Neural cell (in vitro differentiated cells): ENCODE results near the gene MCM9. TPM values are rescaled to one million over a fixed set of nuclear protein-coding genes. Genes with fewer than 3 reads are reported as not detected.

Experiments used
- H2AFZ ChIP-seq: fragments of 200-600, 300-800 bp; sonication (generic), shearing (Covaris generic); 2 replicates; pipeline ENCODE4 v1.6.0; 2014; ENCODE audit warnings: low read depth, mild to moderate bottlenecking, antibody characterized with exemption, low read length, moderate library complexity
- H3F3A ChIP-seq: fragments of 200-600 bp; shearing (Covaris generic); 2 replicates; pipeline ENCODE4 v1.6.1; 2016; ENCODE audit warnings: mild to moderate bottlenecking, moderate library complexity, mixed read lengths, antibody characterized with exemption, low read length; ENCODE audit not compliant: insufficient read depth, poor library complexity, severe bottlenecking
- H3K27ac ChIP-seq: fragments of 200-600, 300-800 bp; sonication (generic), shearing (Covaris generic); 2 replicates; pipeline ENCODE4 v1.5.1; 2014; ENCODE audit warnings: mild to moderate bottlenecking, low read length, moderate library complexity
- H3K27me3 ChIP-seq: fragments of 300-800, 200-600 bp; sonication (generic), shearing (Covaris generic); 2 replicates; pipeline ENCODE4 v1.6.0; 2014; ENCODE audit warnings: mild to moderate bottlenecking, low read depth, low read length, moderate library complexity; ENCODE audit not compliant: insufficient read depth
- H3K36me3 ChIP-seq: fragments of 300-800, 200-600 bp; sonication (generic), shearing (Covaris generic); 2 replicates; pipeline ENCODE4 v1.5.1; 2014; ENCODE audit warnings: mild to moderate bottlenecking, antibody characterized with exemption, low read length, moderate library complexity; ENCODE audit not compliant: insufficient read depth
- H3K4me2 ChIP-seq: fragments of 300-800, 200-600 bp; sonication (generic), shearing (Covaris generic); 2 replicates; pipeline ENCODE4 v1.6.0; 2014; ENCODE audit warnings: mild to moderate bottlenecking, low read length
- H3K4me3 ChIP-seq: fragments of 300-800, 200-600 bp; sonication (generic), shearing (Covaris generic); 2 replicates; pipeline ENCODE4 v1.5.1; 2014; ENCODE audit warnings: mild to moderate bottlenecking, low read length, moderate library complexity
- H3K79me2 ChIP-seq: fragments of 200-600 bp; shearing (Covaris generic); replicated peaks from 2 replicates; pipeline ENCODE4 v1.6.0; 2014; ENCODE audit warnings: mild to moderate bottlenecking, low read length, moderate library complexity; ENCODE audit not compliant: insufficient read depth
- H3K9ac ChIP-seq: fragments of 300-800, 200-600 bp; sonication (generic), shearing (Covaris generic); 2 replicates; pipeline ENCODE4 v1.6.1; 2016; ENCODE audit warnings: mild to moderate bottlenecking, low read length, mixed read lengths
- H3K9me2 ChIP-seq: fragments of 200-600 bp; shearing (Covaris generic); 2 replicates; pipeline ENCODE4 v1.6.1; 2016; ENCODE audit warnings: mild to moderate bottlenecking, low read length, mixed read lengths; ENCODE audit not compliant: insufficient read depth
- H3K9me3 ChIP-seq: fragments of 200-600, 300-800 bp; sonication (generic), shearing (Covaris generic); 2 replicates; pipeline ENCODE4 v1.6.1; 2016; ENCODE audit warnings: mild to moderate bottlenecking, mixed run types, low read length, moderate library complexity, mixed read lengths
- H4K20me1 ChIP-seq: fragments of 200-600 bp; shearing (Covaris generic); 2 replicates; pipeline ENCODE4 v1.6.1; 2016; ENCODE audit warnings: mild to moderate bottlenecking, mixed run types; ENCODE audit not compliant: insufficient read depth
- EP300 ChIP-seq: fragments of 450-650 bp; conservative IDR thresholded peaks from 2 replicates; pipeline ENCODE4 v1.6.1; 2014; ENCODE audit warnings: antibody characterized with exemption, mild to moderate bottlenecking, moderate library complexity; ENCODE audit not compliant: poor library complexity, severe bottlenecking
- EZH2 ChIP-seq: fragments of 200-600, 300-800 bp; shearing (Covaris generic), sonication (generic); IDR thresholded peaks from 2 replicates; pipeline ENCODE4 v1.6.1; 2014; ENCODE audit warnings: antibody characterized with exemption, low read length, borderline replicate concordance, mild to moderate bottlenecking; ENCODE audit not compliant: insufficient read depth, poor library complexity, severe bottlenecking
- MXI1 ChIP-seq: fragments of 450-650 bp; conservative IDR thresholded peaks from 2 replicates; pipeline ENCODE4 v1.6.1; 2014; ENCODE audit warnings: antibody characterized with exemption, mild to moderate bottlenecking; ENCODE audit not compliant: poor library complexity, severe bottlenecking
- POLR2AphosphoS5 ChIP-seq: IDR thresholded peaks from 2 replicates; pipeline ENCODE4 v1.6.1; 2012
- RAD21 ChIP-seq: fragments of 450-650 bp; conservative IDR thresholded peaks from 2 replicates; pipeline ENCODE4 v1.6.1; 2014; ENCODE audit warnings: antibody characterized with exemption, mild to moderate bottlenecking, moderate library complexity
- SMC3 ChIP-seq: fragments of 450-650 bp; conservative IDR thresholded peaks from 2 replicates; pipeline ENCODE4 v1.6.1; 2014; ENCODE audit warnings: antibody characterized with exemption, mild to moderate bottlenecking, moderate library complexity; ENCODE audit not compliant: poor library complexity
- TAF1 ChIP-seq: IDR thresholded peaks from 2 replicates; pipeline ENCODE4 v1.6.1; 2012; ENCODE audit warnings: low read depth
- polyA plus RNA-seq: library from polyadenylated mRNA; depleted of rRNA; stranded (reverse); fragments of >200 nt; gene quantifications from 2 replicates; pipeline ENCODE4 v1.2.3, GENCODE V29; 2014
- TF ChIP-seq, protein P1 (sequence below): fragments of 450-650 bp; IDR thresholded peaks from 2 replicates; pipeline ENCODE4 v1.5.1; 2014; ENCODE audit warnings: antibody characterized with exemption, mild to moderate bottlenecking, moderate library complexity; ENCODE audit not compliant: poor library complexity, severe bottlenecking
- TF ChIP-seq, protein P2 (sequence below): IDR thresholded peaks from 2 replicates; pipeline ENCODE4 v1.6.1; 2012; ENCODE audit warnings: borderline replicate concordance

Gene MCM9
- polyA plus RNA-seq, 1 donor from 2014 or later, result 7.8 TPM

DNA sequence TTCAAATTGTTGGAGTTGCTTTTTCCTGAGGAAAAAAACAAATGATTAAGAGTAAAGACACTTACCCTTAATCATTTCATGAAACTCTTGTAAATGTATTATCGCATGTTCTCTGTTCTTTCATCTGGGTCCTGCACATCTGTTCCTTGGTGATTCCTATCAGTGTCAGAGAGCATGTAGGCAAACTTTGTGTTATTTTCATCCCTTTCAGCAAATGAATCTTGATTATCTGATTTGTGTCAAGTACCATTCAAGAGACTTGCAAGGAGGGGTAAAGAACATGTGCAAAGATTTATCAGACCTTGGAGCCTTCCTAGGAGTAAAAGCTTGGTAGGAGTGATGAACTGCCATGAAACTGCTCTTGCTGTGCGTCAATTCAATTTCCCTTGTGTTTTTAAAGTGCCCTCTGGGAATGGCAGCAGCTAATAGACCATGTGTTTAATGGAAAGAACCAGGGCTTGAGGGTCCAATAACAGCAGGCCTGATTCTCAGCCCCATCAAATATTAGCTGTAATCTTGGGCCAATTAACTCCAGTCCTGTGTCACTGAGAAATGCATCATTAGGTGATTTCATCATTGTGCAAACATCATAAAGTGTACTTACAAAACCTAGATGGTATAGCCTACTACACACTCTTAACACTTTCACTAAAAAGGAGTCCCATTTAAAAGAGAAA, 164.7 kb downstream of the MCM9 start:
- Histone ChIP-seq H3K27me3 (no peaks in the 10 kb centered on the region), H3K9me3 (no peaks in the 10 kb centered on the region), H2AFZ (no peak overlapping the region), H3K36me3 (no peaks in the 10 kb centered on the region), H3K9me2 (no peaks in the 10 kb centered on the region), H3F3A (no peaks in the 10 kb centered on the region), H4K20me1 (no peaks in the 10 kb centered on the region), H3K4me3 (no peak overlapping the region), H3K9ac (no peak overlapping the region), H3K27ac (no peak overlapping the region), H3K4me2 (no peak overlapping the region), H3K79me2 (no peaks in the 10 kb centered on the region)
- TF ChIP-seq SMC3 (no peak), EP300 (no peak), TAF1 (no peak), EZH2 (no peak), MXI1 (no peak), POLR2AphosphoS5 (no peak), RAD21 (no peak)
- TF ChIP-seq, protein P1, sequence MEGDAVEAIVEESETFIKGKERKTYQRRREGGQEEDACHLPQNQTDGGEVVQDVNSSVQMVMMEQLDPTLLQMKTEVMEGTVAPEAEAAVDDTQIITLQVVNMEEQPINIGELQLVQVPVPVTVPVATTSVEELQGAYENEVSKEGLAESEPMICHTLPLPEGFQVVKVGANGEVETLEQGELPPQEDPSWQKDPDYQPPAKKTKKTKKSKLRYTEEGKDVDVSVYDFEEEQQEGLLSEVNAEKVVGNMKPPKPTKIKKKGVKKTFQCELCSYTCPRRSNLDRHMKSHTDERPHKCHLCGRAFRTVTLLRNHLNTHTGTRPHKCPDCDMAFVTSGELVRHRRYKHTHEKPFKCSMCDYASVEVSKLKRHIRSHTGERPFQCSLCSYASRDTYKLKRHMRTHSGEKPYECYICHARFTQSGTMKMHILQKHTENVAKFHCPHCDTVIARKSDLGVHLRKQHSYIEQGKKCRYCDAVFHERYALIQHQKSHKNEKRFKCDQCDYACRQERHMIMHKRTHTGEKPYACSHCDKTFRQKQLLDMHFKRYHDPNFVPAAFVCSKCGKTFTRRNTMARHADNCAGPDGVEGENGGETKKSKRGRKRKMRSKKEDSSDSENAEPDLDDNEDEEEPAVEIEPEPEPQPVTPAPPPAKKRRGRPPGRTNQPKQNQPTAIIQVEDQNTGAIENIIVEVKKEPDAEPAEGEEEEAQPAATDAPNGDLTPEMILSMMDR, result no peak
- TF ChIP-seq, protein P2, sequence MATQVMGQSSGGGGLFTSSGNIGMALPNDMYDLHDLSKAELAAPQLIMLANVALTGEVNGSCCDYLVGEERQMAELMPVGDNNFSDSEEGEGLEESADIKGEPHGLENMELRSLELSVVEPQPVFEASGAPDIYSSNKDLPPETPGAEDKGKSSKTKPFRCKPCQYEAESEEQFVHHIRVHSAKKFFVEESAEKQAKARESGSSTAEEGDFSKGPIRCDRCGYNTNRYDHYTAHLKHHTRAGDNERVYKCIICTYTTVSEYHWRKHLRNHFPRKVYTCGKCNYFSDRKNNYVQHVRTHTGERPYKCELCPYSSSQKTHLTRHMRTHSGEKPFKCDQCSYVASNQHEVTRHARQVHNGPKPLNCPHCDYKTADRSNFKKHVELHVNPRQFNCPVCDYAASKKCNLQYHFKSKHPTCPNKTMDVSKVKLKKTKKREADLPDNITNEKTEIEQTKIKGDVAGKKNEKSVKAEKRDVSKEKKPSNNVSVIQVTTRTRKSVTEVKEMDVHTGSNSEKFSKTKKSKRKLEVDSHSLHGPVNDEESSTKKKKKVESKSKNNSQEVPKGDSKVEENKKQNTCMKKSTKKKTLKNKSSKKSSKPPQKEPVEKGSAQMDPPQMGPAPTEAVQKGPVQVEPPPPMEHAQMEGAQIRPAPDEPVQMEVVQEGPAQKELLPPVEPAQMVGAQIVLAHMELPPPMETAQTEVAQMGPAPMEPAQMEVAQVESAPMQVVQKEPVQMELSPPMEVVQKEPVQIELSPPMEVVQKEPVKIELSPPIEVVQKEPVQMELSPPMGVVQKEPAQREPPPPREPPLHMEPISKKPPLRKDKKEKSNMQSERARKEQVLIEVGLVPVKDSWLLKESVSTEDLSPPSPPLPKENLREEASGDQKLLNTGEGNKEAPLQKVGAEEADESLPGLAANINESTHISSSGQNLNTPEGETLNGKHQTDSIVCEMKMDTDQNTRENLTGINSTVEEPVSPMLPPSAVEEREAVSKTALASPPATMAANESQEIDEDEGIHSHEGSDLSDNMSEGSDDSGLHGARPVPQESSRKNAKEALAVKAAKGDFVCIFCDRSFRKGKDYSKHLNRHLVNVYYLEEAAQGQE, result no peak

DNA sequence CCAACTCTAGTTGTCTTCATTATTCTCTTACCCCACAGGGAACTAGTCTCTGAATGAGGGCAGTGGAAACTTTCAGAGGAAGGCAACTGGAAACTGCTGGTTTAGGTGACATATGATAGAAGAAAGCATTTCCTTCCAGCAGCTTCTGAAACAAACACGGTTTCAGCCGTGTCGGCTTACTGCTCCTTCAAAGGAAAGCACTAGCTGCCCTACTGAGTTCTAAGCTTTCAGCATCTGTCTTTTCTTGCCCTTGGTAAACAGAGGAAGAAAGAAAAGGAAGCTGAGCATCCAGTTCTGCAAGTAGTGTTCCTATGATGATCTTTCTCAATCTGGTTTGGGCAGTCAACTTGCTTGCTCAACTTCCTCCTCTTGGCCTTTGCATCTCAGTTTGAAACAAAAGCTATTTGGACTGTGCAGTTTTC, 166.0 kb downstream of the MCM9 start:
- no peak overlapping the region for H3K9ac ChIP-seq
- no peaks in the 10 kb centered on the region for H3K79me2 ChIP-seq
- H2AFZ ChIP-seq, result no peak overlapping the region
- H3K27ac ChIP-seq, result no peak overlapping the region
- H3K4me2 ChIP-seq, result no peak overlapping the region
- H3K36me3 ChIP-seq, result no peaks in the 10 kb centered on the region
- no peaks in the 10 kb centered on the region for H3K9me2 ChIP-seq
- TF ChIP-seq POLR2AphosphoS5 (no peak), EZH2 (no peak), SMC3 (no peak), RAD21 (no peak), MXI1 (no peak), TAF1 (no peak), EP300 (no peak)
- TF ChIP-seq, protein P1, result no peak
- TF ChIP-seq, protein P2, result no peak
- H3K27me3 ChIP-seq, result no peaks in the 10 kb centered on the region
- no peaks in the 10 kb centered on the region for H3K9me3 ChIP-seq
- H3K4me3 ChIP-seq, result no peak overlapping the region
- no peaks in the 10 kb centered on the region for H4K20me1 ChIP-seq
- no peaks in the 10 kb centered on the region for H3F3A ChIP-seq
